ENCODE data around the gene CTSK. TPM values are rescaled to one million over a fixed set of nuclear protein-coding genes. Genes with fewer than 3 reads are reported as not detected.

CTSK gene
- total RNA-seq, result 139 and 237 TPM in 2 replicates

GRCh38 chr1:150808121-150808520 lies at the start of gene CTSK:
Gene CTSK (minus strand): TSS chr1:150808260. CDS start chr1:150806805, 1,455 bp downstream.

GRCh38 chr1:150765296-150765976 lies 42.6 kb downstream of the CTSK start, which contains the start of gene CTSS:
Gene CTSS (minus strand): TSS chr1:150765778. CDS start chr1:150764763, 1,015 bp downstream.

Other genes starting within 250 kb of the CTSK start
- 265 and 309 TPM in 2 replicates for gene MCL1, start 228.7 kb downstream of the CTSK start, total RNA-seq
- 105 and 112 TPM in 2 replicates for gene ENSA, start 178.6 kb downstream of the CTSK start, total RNA-seq
- 9.6 and 11.5 TPM in 2 replicates for gene GOLPH3L, start 111.1 kb downstream of the CTSK start, total RNA-seq
- 0.31 and 0.40 TPM in 2 replicates for gene HORMAD1, start 87.4 kb downstream of the CTSK start, total RNA-seq
- 25.8 and 41.1 TPM in 2 replicates for gene CTSS, start 42.5 kb downstream of the CTSK start, total RNA-seq
- 36.3 and 42.2 TPM in 2 replicates for gene ARNT, start 68.3 kb upstream of the CTSK start, total RNA-seq
- gene CTXND2, start 78.9 kb upstream of the CTSK start, total RNA-seq, result not detected in 2 replicates
- 25.8 and 32.0 TPM in 2 replicates for gene SETDB1, start 118.1 kb upstream of the CTSK start, total RNA-seq
- 148 and 157 TPM in 2 replicates for gene CERS2, start 166.6 kb upstream of the CTSK start, total RNA-seq
- gene ANXA9, start 174.0 kb upstream of the CTSK start, total RNA-seq, result 0.06 and 0.26 TPM in 2 replicates
- gene MINDY1, start 198.6 kb upstream of the CTSK start, total RNA-seq, result 18.2 and 23.4 TPM in 2 replicates
- gene PRUNE1, start 200.2 kb upstream of the CTSK start, total RNA-seq, result 7.3 and 8.0 TPM in 2 replicates
- gene BNIPL, start 228.3 kb upstream of the CTSK start, total RNA-seq, result 0.25 and 0.40 TPM in 2 replicates
- 0.92 and 1.2 TPM in 2 replicates for gene C1orf56, start 239.5 kb upstream of the CTSK start, total RNA-seq